ENCODE measurements around the gene F2RL2. TPM values are rescaled to one million over a fixed set of nuclear protein-coding genes. Genes with fewer than 3 reads are reported as not detected.

The F2RL2 gene
- polyA plus RNA-seq, 6 donors from 2014 or later, result 0.08 to 0.25 (median 0.17) TPM; not detected in 2

Other genes starting within 250 kb of the F2RL2 start
- gene IQGAP2, start 220.1 kb downstream of the F2RL2 start, polyA plus RNA-seq (ENCODE audit: low read depth in 6 of 6), result 1 to 10 TPM; 2.7 to 9.8 (median 6.2) TPM
- gene F2R, start 92.7 kb upstream of the F2RL2 start, polyA plus RNA-seq (ENCODE audit: low read depth in 6 of 6), result under 1 TPM in 5 of 6 donors, not detected in 1; 0.08 to 0.61 (median 0.27) TPM
- gene F2RL1, start 195.6 kb upstream of the F2RL2 start, polyA plus RNA-seq (ENCODE audit: low read depth in 6 of 6), result under 1 TPM in 4 of 6 donors, not detected in 2; 0.13 to 0.42 (median 0.20) TPM
- gene S100Z, start 226.6 kb upstream of the F2RL2 start, polyA plus RNA-seq (ENCODE audit: low read depth in 6 of 6), result not detected